Mammary epithelial cell (primary cell): ENCODE results near the gene CHMP4A.

ENCODE experiments used
- CTCF ChIP-seq, 2 donors: IDR thresholded peaks in 1 of 2; conservative IDR thresholded peaks in 1 of 2; 2 replicates each; pipeline ENCODE4 v1.5.1; 2011 to 2012; ENCODE audit warnings: inconsistent platforms in 2 of 2, low read length in 2 of 2, mild to moderate bottlenecking in 2 of 2, control low read depth in 1 of 2, low read depth in 1 of 2; ENCODE audit not compliant: insufficient read depth in 1 of 2; ENCODE audit errors: extremely low read depth in 1 of 2
- EZH2 ChIP-seq: IDR thresholded peaks from 2 replicates; pipeline ENCODE4 v1.6.1; 2012; ENCODE audit warnings: low read length, inconsistent platforms, borderline replicate concordance

GRCh38 chr14:24219521-24219920, 6.2 kb upstream of the CHMP4A start:
- no peak for TF ChIP-seq CTCF (conservative IDR thresholded peaks at IDR 0.05 in 1 of 2, IDR thresholded peaks at IDR 0.05 in 1 of 2; ENCODE audit: extremely low read depth in 1 of 2, insufficient read depth in 1 of 2, low read depth in 1 of 2, low read length in 2 of 2)
- no peak for TF ChIP-seq EZH2
